ENCODE results near the gene CTSL. TPM values are rescaled to one million over a fixed set of nuclear protein-coding genes. Genes with fewer than 3 reads are reported as not detected.

The CTSL gene
- total and polyA plus RNA-seq, 4 donors, result 109 to 1,526 (median 213) TPM

- Histone ChIP-seq H3K9ac (ENCODE audit: insufficient read depth in 1 of 2, low read length in 2 of 2) (no peak overlapping the region), H3K27me3 (ENCODE audit: control insufficient read depth in 3 of 3, insufficient read depth in 3 of 3, low read length in 2 of 3) (no peaks in the 10 kb centered on the region), H3K9me3 (ENCODE audit: control insufficient read depth in 4 of 4, insufficient read depth in 3 of 4, low read length in 3 of 4) (no peaks in the 10 kb centered on the region), H3K27ac (ENCODE audit: low read depth in 1 of 2, low read length in 1 of 2) (no peak overlapping the region), H3K4me1 (ENCODE audit: control insufficient read depth in 5 of 5, insufficient read depth in 5 of 5, low read length in 5 of 5) (peaks cover 0 to 11% (median 0%) of the 10 kb centered on the region in 5 donors), H3K4me3 (no peak overlapping the region), H3K36me3 (ENCODE audit: control insufficient read depth in 4 of 4, insufficient read depth in 4 of 4, low read length in 4 of 4) (peaks cover 0 to 46% (median 25%) of the 10 kb centered on the region in 4 donors)
- TF ChIP-seq CTCF (IDR thresholded peaks at IDR 0.05; ENCODE audit: control extremely low read depth, extremely low read depth), result no peak
- 93% methylated on average over 17 of the region's 17 CpGs for WGBS, 2 donors
- DNase-seq (no peak), ATAC-seq (ENCODE audit: insufficient read depth, low FRiP score) (no peak)
These were observed 47.9 kb upstream of the CTSL start for GRCh38 chr9:87677776-87678587.

GRCh38 chr9:87678650-87679355 lies 47.1 kb upstream of the CTSL start:
- no peak overlapping the region for H3K4me3 ChIP-seq
- H3K27me3 ChIP-seq (ENCODE audit: control insufficient read depth in 3 of 3, insufficient read depth in 3 of 3, low read length in 2 of 3), result no peaks in the 10 kb centered on the region
- TF ChIP-seq CTCF (IDR thresholded peaks at IDR 0.05; ENCODE audit: control extremely low read depth, extremely low read depth), result peak; percentile 45
- H3K9ac ChIP-seq (ENCODE audit: insufficient read depth in 1 of 2, low read length in 2 of 2), result no peak overlapping the region
- ATAC-seq (ENCODE audit: insufficient read depth, low FRiP score) (no peak), DNase-seq (peak; percentile 74 to 88 (median 85))
- WGBS, 2 donors, result 82 to 83% methylated on average over 9 of the region's 9 CpGs
- no peak overlapping the region for H3K27ac ChIP-seq (ENCODE audit: low read depth in 1 of 2, low read length in 1 of 2)
- H3K36me3 ChIP-seq (ENCODE audit: control insufficient read depth in 4 of 4, insufficient read depth in 4 of 4, low read length in 4 of 4), result peaks cover 0 to 38% (median 23%) of the 10 kb centered on the region in 4 donors
- peaks cover 0 to 11% (median 0%) of the 10 kb centered on the region in 5 donors for H3K4me1 ChIP-seq (ENCODE audit: control insufficient read depth in 5 of 5, insufficient read depth in 5 of 5, low read length in 5 of 5)
- no peaks in the 10 kb centered on the region for H3K9me3 ChIP-seq (ENCODE audit: control insufficient read depth in 4 of 4, insufficient read depth in 3 of 4, low read length in 3 of 4)

GRCh38 chr9:87681271-87682061 lies 44.5 kb upstream of the CTSL start:
- peaks cover 0 to 6% (median 3%) of the 10 kb centered on the region in 5 donors for H3K4me1 ChIP-seq (ENCODE audit: control insufficient read depth in 5 of 5, insufficient read depth in 5 of 5, low read length in 5 of 5)
- H3K36me3 ChIP-seq (ENCODE audit: control insufficient read depth in 4 of 4, insufficient read depth in 4 of 4, low read length in 4 of 4), result peaks cover 0 to 35% (median 23%) of the 10 kb centered on the region in 4 donors
- H3K9ac ChIP-seq (ENCODE audit: insufficient read depth in 1 of 2, low read length in 2 of 2), result no peak overlapping the region
- no peaks in the 10 kb centered on the region for H3K27me3 ChIP-seq (ENCODE audit: control insufficient read depth in 3 of 3, insufficient read depth in 3 of 3, low read length in 2 of 3)
- WGBS, 2 donors, result 87 to 96% methylated on average over 11 of the region's 11 CpGs
- DNase-seq (no peak), ATAC-seq (ENCODE audit: insufficient read depth, low FRiP score) (no peak)
- H3K27ac ChIP-seq (ENCODE audit: low read depth in 1 of 2, low read length in 1 of 2), result no peak overlapping the region
- H3K4me3 ChIP-seq, result no peak overlapping the region
- TF ChIP-seq CTCF (IDR thresholded peaks at IDR 0.05; ENCODE audit: control extremely low read depth, extremely low read depth), result no peak
- no peaks in the 10 kb centered on the region for H3K9me3 ChIP-seq (ENCODE audit: control insufficient read depth in 4 of 4, insufficient read depth in 3 of 4, low read length in 3 of 4)

Measured in lung (tissue), 12 donors.